ENCODE measurements around the gene SLFN12. TPM values are rescaled to one million over a fixed set of nuclear protein-coding genes. Genes with fewer than 3 reads are reported as not detected.
"Not testable (repeated sequence)": the region's sequence is repeated elsewhere in the genome, so short reads cannot be mapped to it uniquely, and the experiment has no call there.

SLFN12 gene
- total RNA-seq, 2 experiments from 2014 or later: 1.3 to 2.4 TPM

GRCh38 chr17:35416659-35417058, 15.6 kb downstream of the SLFN12 start:
- intact Hi-C loops (cut with DNase I, micrococcal nuclease): no loop called here
- no peaks in the 10 kb centered on the region for H3K4me1 ChIP-seq (ENCODE audit: insufficient read depth, low read length)
- peaks cover 0 to 3% of the 10 kb centered on the region in 2 experiments for H3K9me3 ChIP-seq (ENCODE audit: control insufficient read depth in 1 of 2, insufficient read depth in 1 of 2, low read length in 2 of 2)
- POLR2A ChIA-PET: no interaction called here
- no peak overlapping the region for H3K4me3 ChIP-seq (ENCODE audit: low read length)
- H3K9me3 Mint-ChIP-seq: peaks cover 3% of the 10 kb centered on the region
- H3K27me3 ChIP-seq (ENCODE audit: control insufficient read depth in 1 of 2, insufficient read depth in 2 of 2, low read length in 2 of 2): no peaks in the 10 kb centered on the region
- H3K27me3 Mint-ChIP-seq: no peaks in the 10 kb centered on the region
- H3K36me3 Mint-ChIP-seq (ENCODE audit: low read depth): peaks cover 53% of the 10 kb centered on the region
- CTCF ChIA-PET: no interaction called here
- no peak overlapping the region for H3K27ac Mint-ChIP-seq
- ATAC-seq (ENCODE audit: poor library complexity) (no peak), DNase-seq (no peak)
- no peak overlapping the region for H3K27ac ChIP-seq (ENCODE audit: low read depth in 1 of 2, low read length in 2 of 2)
- H3K36me3 ChIP-seq (ENCODE audit: insufficient read depth, low read length): peaks cover 7% of the 10 kb centered on the region
- peaks cover 26% of the 10 kb centered on the region for H3K4me1 Mint-ChIP-seq (ENCODE audit: low read depth)
- no peak overlapping the region for H3K4me3 Mint-ChIP-seq
- no peak for TF ChIP-seq CTCF (IDR thresholded peaks at IDR 0.05)

- not testable (repeated sequence) for ATAC-seq (ENCODE audit: poor library complexity)
- peaks cover 65% of the 10 kb centered on the region for H3K36me3 Mint-ChIP-seq (ENCODE audit: low read depth)
Measured at GRCh38 chr17:35414707-35415106, 17.6 kb downstream of the SLFN12 start.

GRCh38 chr17:35414247-35414646, 18.1 kb downstream of the SLFN12 start:
- ATAC-seq (ENCODE audit: poor library complexity) (no peak), DNase-seq (no peak)
- ChIA-PET CTCF (interaction anchor here (1.1 kb wide), 1 partner anchor 13 kb away, joined by 3 read pairs; no protein-coding TSS in a partner anchor), POLR2A (no interaction called here)
- Mint-ChIP-seq H3K36me3 (ENCODE audit: low read depth) (peaks cover 64% of the 10 kb centered on the region), H3K4me3 (no peak overlapping the region), H3K27ac (no peak overlapping the region), H3K4me1 (ENCODE audit: low read depth) (peaks cover 26% of the 10 kb centered on the region), H3K9me3 (peaks cover 3% of the 10 kb centered on the region), H3K27me3 (no peaks in the 10 kb centered on the region)
- Histone ChIP-seq H3K27me3 (ENCODE audit: control insufficient read depth in 1 of 2, insufficient read depth in 2 of 2, low read length in 2 of 2) (no peaks in the 10 kb centered on the region), H3K4me1 (ENCODE audit: insufficient read depth, low read length) (no peaks in the 10 kb centered on the region), H3K9me3 (ENCODE audit: control insufficient read depth in 1 of 2, insufficient read depth in 1 of 2, low read length in 2 of 2) (peaks cover 0 to 3% of the 10 kb centered on the region in 2 experiments), H3K27ac (ENCODE audit: low read depth in 1 of 2, low read length in 2 of 2) (no peak overlapping the region), H3K4me3 (ENCODE audit: low read length) (no peak overlapping the region), H3K36me3 (ENCODE audit: insufficient read depth, low read length) (peaks cover 21% of the 10 kb centered on the region)
- intact Hi-C loops (cut with DNase I, micrococcal nuclease): no loop called here
- no peak for TF ChIP-seq CTCF (IDR thresholded peaks at IDR 0.05)

More at GRCh38 chr17:35414707-35415106, 17.6 kb downstream of the SLFN12 start:
- H3K9me3 Mint-ChIP-seq; H3K4me3 Mint-ChIP-seq; H3K27ac ChIP-seq (ENCODE audit: low read depth in 1 of 2, low read length in 2 of 2); H3K9me3 ChIP-seq (ENCODE audit: control insufficient read depth in 1 of 2, insufficient read depth in 1 of 2, low read length in 2 of 2); POLR2A ChIA-PET; H3K27ac Mint-ChIP-seq; H3K4me1 ChIP-seq (ENCODE audit: insufficient read depth, low read length); H3K27me3 Mint-ChIP-seq; H3K27me3 ChIP-seq (ENCODE audit: control insufficient read depth in 1 of 2, insufficient read depth in 2 of 2, low read length in 2 of 2); intact Hi-C loops (cut with DNase I, micrococcal nuclease); DNase-seq; H3K4me3 ChIP-seq (ENCODE audit: low read length): not testable (repeated sequence)
- CTCF ChIA-PET: interaction anchor here (1.1 kb wide), 1 partner anchor 13 kb away, joined by 3 read pairs; no protein-coding TSS in a partner anchor
- H3K36me3 ChIP-seq (ENCODE audit: insufficient read depth, low read length): peaks cover 17% of the 10 kb centered on the region
- peaks cover 26% of the 10 kb centered on the region for H3K4me1 Mint-ChIP-seq (ENCODE audit: low read depth)

- H3K27ac Mint-ChIP-seq: no peak overlapping the region
- H3K4me1 ChIP-seq (ENCODE audit: insufficient read depth, low read length): no peaks in the 10 kb centered on the region
- H3K4me3 Mint-ChIP-seq: no peak overlapping the region
- DNase-seq: no peak
- ATAC-seq (ENCODE audit: poor library complexity): no peak
- TF ChIP-seq CTCF (IDR thresholded peaks at IDR 0.05): no peak
- H3K27me3 ChIP-seq (ENCODE audit: control insufficient read depth in 1 of 2, insufficient read depth in 2 of 2, low read length in 2 of 2): no peaks in the 10 kb centered on the region
- peaks cover 15% of the 10 kb centered on the region for H3K36me3 ChIP-seq (ENCODE audit: insufficient read depth, low read length)
- peaks cover 32% of the 10 kb centered on the region for H3K36me3 Mint-ChIP-seq (ENCODE audit: low read depth)
- no peak overlapping the region for H3K4me3 ChIP-seq (ENCODE audit: low read length)
- peaks cover 6% of the 10 kb centered on the region for H3K4me1 Mint-ChIP-seq (ENCODE audit: low read depth)
- intact Hi-C loops (cut with DNase I, micrococcal nuclease): no loop called here
- no peaks in the 10 kb centered on the region for H3K27me3 Mint-ChIP-seq
- ChIA-PET CTCF (no interaction called here), POLR2A (no interaction called here)
- H3K9me3 Mint-ChIP-seq: no peaks in the 10 kb centered on the region
- H3K9me3 ChIP-seq (ENCODE audit: control insufficient read depth in 1 of 2, insufficient read depth in 1 of 2, low read length in 2 of 2): peaks cover 0 to 4% of the 10 kb centered on the region in 2 experiments
- H3K27ac ChIP-seq (ENCODE audit: low read depth in 1 of 2, low read length in 2 of 2): no peak overlapping the region
Measured at GRCh38 chr17:35407531-35407930, 24.8 kb downstream of the SLFN12 start.
